ENCODE results near the gene CEP128.

DNA sequence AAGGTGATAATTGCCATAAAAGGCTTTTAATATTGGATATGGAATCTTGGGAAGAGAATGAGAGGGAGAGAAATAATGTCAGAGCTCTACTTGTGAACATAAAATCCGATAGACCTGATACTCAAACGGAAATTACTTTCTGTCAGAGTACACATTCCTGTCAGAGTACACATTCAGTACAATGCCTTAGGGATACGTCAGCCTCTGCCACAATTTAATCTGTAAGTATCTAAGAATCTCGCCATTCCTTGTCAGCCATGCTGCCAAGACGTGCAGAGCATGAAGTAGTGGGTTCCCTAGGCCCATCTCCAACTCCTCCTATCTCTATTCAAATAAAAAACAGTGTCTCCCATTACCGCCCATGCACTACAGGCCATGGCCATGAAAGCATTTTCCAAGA, 242.6 kb downstream of the CEP128 start:
- TF ChIP-seq, protein P1, sequence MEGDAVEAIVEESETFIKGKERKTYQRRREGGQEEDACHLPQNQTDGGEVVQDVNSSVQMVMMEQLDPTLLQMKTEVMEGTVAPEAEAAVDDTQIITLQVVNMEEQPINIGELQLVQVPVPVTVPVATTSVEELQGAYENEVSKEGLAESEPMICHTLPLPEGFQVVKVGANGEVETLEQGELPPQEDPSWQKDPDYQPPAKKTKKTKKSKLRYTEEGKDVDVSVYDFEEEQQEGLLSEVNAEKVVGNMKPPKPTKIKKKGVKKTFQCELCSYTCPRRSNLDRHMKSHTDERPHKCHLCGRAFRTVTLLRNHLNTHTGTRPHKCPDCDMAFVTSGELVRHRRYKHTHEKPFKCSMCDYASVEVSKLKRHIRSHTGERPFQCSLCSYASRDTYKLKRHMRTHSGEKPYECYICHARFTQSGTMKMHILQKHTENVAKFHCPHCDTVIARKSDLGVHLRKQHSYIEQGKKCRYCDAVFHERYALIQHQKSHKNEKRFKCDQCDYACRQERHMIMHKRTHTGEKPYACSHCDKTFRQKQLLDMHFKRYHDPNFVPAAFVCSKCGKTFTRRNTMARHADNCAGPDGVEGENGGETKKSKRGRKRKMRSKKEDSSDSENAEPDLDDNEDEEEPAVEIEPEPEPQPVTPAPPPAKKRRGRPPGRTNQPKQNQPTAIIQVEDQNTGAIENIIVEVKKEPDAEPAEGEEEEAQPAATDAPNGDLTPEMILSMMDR (IDR thresholded peaks at IDR 0.05) = no peak
- no peak for TF ChIP-seq POLR2A (IDR thresholded peaks at IDR 0.05)
- TF ChIP-seq EP300 (IDR thresholded peaks at IDR 0.05) = no peak

Data from gastroesophageal sphincter (tissue), 3 donors.